Measurements from ENCODE around the gene JSRP1. TPM values are rescaled to one million over a fixed set of nuclear protein-coding genes. Genes with fewer than 3 reads are reported as not detected.

JSRP1 gene
- polyA plus RNA-seq, 2 of the 4 experiments (the other 2 are of a cell fraction), result 0.41 TPM; not detected in 1

GRCh38 chr19:2251106-2252054, 4.8 kb downstream of the JSRP1 start:
- TF ChIP-seq, protein P1, sequence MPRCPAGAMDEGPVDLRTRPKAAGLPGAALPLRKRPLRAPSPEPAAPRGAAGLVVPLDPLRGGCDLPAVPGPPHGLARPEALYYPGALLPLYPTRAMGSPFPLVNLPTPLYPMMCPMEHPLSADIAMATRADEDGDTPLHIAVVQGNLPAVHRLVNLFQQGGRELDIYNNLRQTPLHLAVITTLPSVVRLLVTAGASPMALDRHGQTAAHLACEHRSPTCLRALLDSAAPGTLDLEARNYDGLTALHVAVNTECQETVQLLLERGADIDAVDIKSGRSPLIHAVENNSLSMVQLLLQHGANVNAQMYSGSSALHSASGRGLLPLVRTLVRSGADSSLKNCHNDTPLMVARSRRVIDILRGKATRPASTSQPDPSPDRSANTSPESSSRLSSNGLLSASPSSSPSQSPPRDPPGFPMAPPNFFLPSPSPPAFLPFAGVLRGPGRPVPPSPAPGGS (IDR thresholded peaks at IDR 0.05), result no peak
- no peak for TF ChIP-seq TFCP2L1 (CRISPR knock-in tag; IDR thresholded peaks at IDR 0.05)
- H3K9me3 ChIP-seq, result no peaks in the 10 kb centered on the region
- CTCF ChIA-PET, result no interaction called here
- ATAC-seq (no peak), FAIRE-seq (no peak), DNase-seq (ENCODE audit: low read depth in 1 of 2, low spot score in 1 of 2) (no peak)
- H3K4me3 ChIP-seq, result no peak overlapping the region
- 96% methylated on average over 65 of the region's 125 CpGs for WGBS (ENCODE audit: missing lambda C conversion rate)
- H3K27ac ChIP-seq, result no peak overlapping the region
- H3K4me1 ChIP-seq, result peaks cover 11% of the 10 kb centered on the region
- POLR2A ChIA-PET, result no interaction called here
- no peak overlapping the region for H3K4me2 ChIP-seq

GRCh38 chr19:2250766-2251105, 5.5 kb downstream of the JSRP1 start:
- DNase-seq (ENCODE audit: low read depth in 1 of 2, low spot score in 1 of 2) (no peak), FAIRE-seq (no peak), ATAC-seq (no peak)
- CTCF ChIA-PET, result no interaction called here
- peaks cover 14% of the 10 kb centered on the region for H3K4me1 ChIP-seq
- TF ChIP-seq, protein P2, sequence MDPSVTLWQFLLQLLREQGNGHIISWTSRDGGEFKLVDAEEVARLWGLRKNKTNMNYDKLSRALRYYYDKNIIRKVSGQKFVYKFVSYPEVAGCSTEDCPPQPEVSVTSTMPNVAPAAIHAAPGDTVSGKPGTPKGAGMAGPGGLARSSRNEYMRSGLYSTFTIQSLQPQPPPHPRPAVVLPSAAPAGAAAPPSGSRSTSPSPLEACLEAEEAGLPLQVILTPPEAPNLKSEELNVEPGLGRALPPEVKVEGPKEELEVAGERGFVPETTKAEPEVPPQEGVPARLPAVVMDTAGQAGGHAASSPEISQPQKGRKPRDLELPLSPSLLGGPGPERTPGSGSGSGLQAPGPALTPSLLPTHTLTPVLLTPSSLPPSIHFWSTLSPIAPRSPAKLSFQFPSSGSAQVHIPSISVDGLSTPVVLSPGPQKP (IDR thresholded peaks at IDR 0.05; ENCODE audit: low read depth, low read length), result no peak
- H3K4me2 ChIP-seq, result no peak overlapping the region
- WGBS (ENCODE audit: missing lambda C conversion rate), result 100% methylated on average over 3 of the region's 40 CpGs
- no peaks in the 10 kb centered on the region for H3K9me3 ChIP-seq
- POLR2A ChIA-PET, result no interaction called here
- no peak overlapping the region for H3K27ac ChIP-seq
- no peak overlapping the region for H3K4me3 ChIP-seq

DNA sequence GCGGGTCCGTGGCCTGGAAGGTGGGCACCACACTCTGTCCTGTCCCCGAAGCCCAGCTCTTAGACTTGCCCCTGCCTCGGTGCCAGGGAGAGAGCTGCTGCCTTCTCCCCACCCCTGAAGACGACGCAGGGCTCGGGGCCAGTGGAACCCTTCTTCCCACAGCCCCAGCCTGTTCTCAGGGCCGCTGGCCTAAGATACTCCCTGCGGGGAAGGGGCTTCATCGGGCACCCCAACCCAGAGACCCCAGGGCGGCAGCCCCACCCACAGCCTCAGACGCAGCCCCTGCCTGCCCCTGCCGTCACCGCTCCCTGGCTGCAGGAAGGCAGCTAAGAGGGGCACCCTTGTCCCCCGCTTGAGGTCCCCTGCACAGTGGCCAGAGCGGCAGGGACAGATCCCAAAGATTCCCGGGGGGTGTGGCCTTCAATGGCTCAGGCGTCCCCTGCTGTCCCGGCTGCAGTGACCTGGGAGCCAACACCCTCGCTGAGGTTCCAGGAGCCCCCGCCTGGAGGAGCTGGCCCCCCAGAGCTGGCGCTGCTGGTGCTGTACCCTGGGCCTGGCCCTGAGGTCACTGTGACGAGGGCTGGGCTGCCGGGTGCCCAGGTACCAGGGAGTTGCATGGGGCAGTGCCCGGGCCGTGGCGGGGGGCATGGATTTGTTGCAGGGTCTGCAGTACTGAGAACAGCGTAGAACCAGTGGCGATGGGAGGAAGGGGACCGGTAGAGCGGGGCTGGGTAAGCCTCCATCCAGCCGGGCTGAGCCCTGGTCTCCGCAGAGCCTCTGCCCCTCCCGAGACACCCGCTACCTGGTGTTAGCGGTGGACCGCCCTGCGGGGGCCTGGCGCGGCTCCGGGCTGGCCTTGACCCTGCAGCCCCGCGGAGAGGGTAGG, 6.1 kb downstream of the JSRP1 start:
- H3K4me2 ChIP-seq, result no peak overlapping the region
- DNase-seq (ENCODE audit: low read depth in 1 of 2, low spot score in 1 of 2) (no peak), ATAC-seq (peak in 1 of 2 experiments; percentile 10; a peak in 3 of 6 replicates), FAIRE-seq (no peak)
- no peak overlapping the region for H3K4me3 ChIP-seq
- peaks cover 14% of the 10 kb centered on the region for H3K4me1 ChIP-seq
- ChIA-PET CTCF (interaction anchor here (1.6 to 1.9 kb wide), 3 partner anchors 10 to 386 kb away, joined by 3 to 5 read pairs (median 5); no protein-coding TSS in a partner anchor), POLR2A (no interaction called here)
- no peak overlapping the region for H3K27ac ChIP-seq
- whole genome bisulfite sequencing (ENCODE audit: missing lambda C conversion rate), result 92% methylated on average over 18 of the region's 43 CpGs
- no peaks in the 10 kb centered on the region for H3K9me3 ChIP-seq
- TF ChIP-seq NFE2L2 (conservative IDR thresholded peaks at IDR 0.05; ENCODE audit: low read length) (no peak), PBX3 (IDR thresholded peaks at IDR 0.05) (peak; percentile 21; the same call in 1 of the 2 replicates), HES2 (IDR thresholded peaks at IDR 0.05) (no peak)

- Histone ChIP-seq H3K4me3 (no peak within 1 kb of the TSS), H3K4me1 (peaks cover 14% of the 10 kb centered on the region), H3K9me3 (no peaks in the 10 kb centered on the region), H3K27ac (no peak within 1 kb of the TSS), H3K4me2 (no peak within 1 kb of the TSS)
- 79% methylated on average over 2 of the region's 27 CpGs for WGBS (ENCODE audit: missing lambda C conversion rate)
- CTCF ChIA-PET, result interaction anchor here (1.6 to 1.9 kb wide), 4 partner anchors 11 to 387 kb away, joined by 3 to 5 read pairs (median 4); partner anchors contain the start of gene PLEKHJ1
- POLR2A ChIA-PET, result no interaction called here
- DNase-seq (ENCODE audit: low read depth in 1 of 2, low spot score in 1 of 2) (no peak), FAIRE-seq (no peak), ATAC-seq (peak in 1 of 2 experiments; percentile 9; a peak in 2 of 6 replicates)
- no peak for TF ChIP-seq RARB (CRISPR knock-in tag; IDR thresholded peaks at IDR 0.05)
- no peak for TF ChIP-seq RAD21 (conservative IDR thresholded peaks at IDR 0.05 in 1 of 2, IDR thresholded peaks at IDR 0.05 in 1 of 2)
- no peak for TF ChIP-seq HDAC2 (IDR thresholded peaks at IDR 0.05)
- no peak for TF ChIP-seq SREBF2 (IDR thresholded peaks at IDR 0.05)
- TF ChIP-seq KDM5A (IDR thresholded peaks at IDR 0.05), result no peak
- TF ChIP-seq JUNB (IDR thresholded peaks at IDR 0.05), result no peak
- no peak for TF ChIP-seq EHF (CRISPR knock-in tag; IDR thresholded peaks at IDR 0.05)
- no peak for TF ChIP-seq JUN (IDR thresholded peaks at IDR 0.05)
- TF ChIP-seq EP300 (IDR thresholded peaks at IDR 0.05), result no peak
- no peak for TF ChIP-seq CBX2 (IDR thresholded peaks at IDR 0.05; ENCODE audit: borderline replicate concordance, low read depth)
- TF ChIP-seq RNF2 (IDR thresholded peaks at IDR 0.05; ENCODE audit: borderline replicate concordance, low read depth), result no peak
- TF ChIP-seq, protein P3, sequence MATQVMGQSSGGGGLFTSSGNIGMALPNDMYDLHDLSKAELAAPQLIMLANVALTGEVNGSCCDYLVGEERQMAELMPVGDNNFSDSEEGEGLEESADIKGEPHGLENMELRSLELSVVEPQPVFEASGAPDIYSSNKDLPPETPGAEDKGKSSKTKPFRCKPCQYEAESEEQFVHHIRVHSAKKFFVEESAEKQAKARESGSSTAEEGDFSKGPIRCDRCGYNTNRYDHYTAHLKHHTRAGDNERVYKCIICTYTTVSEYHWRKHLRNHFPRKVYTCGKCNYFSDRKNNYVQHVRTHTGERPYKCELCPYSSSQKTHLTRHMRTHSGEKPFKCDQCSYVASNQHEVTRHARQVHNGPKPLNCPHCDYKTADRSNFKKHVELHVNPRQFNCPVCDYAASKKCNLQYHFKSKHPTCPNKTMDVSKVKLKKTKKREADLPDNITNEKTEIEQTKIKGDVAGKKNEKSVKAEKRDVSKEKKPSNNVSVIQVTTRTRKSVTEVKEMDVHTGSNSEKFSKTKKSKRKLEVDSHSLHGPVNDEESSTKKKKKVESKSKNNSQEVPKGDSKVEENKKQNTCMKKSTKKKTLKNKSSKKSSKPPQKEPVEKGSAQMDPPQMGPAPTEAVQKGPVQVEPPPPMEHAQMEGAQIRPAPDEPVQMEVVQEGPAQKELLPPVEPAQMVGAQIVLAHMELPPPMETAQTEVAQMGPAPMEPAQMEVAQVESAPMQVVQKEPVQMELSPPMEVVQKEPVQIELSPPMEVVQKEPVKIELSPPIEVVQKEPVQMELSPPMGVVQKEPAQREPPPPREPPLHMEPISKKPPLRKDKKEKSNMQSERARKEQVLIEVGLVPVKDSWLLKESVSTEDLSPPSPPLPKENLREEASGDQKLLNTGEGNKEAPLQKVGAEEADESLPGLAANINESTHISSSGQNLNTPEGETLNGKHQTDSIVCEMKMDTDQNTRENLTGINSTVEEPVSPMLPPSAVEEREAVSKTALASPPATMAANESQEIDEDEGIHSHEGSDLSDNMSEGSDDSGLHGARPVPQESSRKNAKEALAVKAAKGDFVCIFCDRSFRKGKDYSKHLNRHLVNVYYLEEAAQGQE (IDR thresholded peaks at IDR 0.05), result no peak
Observed at GRCh38 chr19:2249010-2249866, 7.0 kb downstream of the JSRP1 start, which contains the start of gene AMH. TSS of gene AMH (plus strand) at chr19:2249323. CDS start at chr19:2249333, 10 bp downstream.

Data from A549 (cell line).